Endothelial cell of umbilical vein (primary cell): ENCODE measurements around the gene SLC38A10.

Source experiments
- EZH2 ChIP-seq: IDR thresholded peaks from 2 replicates; pipeline ENCODE4 v1.6.1; 2012; ENCODE audit warnings: borderline replicate concordance, low read depth, mild to moderate bottlenecking, moderate library complexity, low read length, inconsistent platforms; ENCODE audit not compliant: severe bottlenecking
- FOS ChIP-seq: IDR thresholded peaks from 2 replicates; pipeline ENCODE4 v1.6.1; 2011; ENCODE audit warnings: mild to moderate bottlenecking, low read length, moderate library complexity, borderline replicate concordance; ENCODE audit not compliant: insufficient read depth
- GATA2 ChIP-seq: IDR thresholded peaks from 2 replicates; pipeline ENCODE4 v1.7.0; 2011; ENCODE audit warnings: low read depth, mild to moderate bottlenecking, moderate library complexity, mixed read lengths, low read length; ENCODE audit not compliant: insufficient read length, insufficient read depth
- JUN ChIP-seq: IDR thresholded peaks from 2 replicates; pipeline ENCODE4 v1.6.1; 2011; ENCODE audit warnings: borderline replicate concordance, low read depth; ENCODE audit not compliant: insufficient read length, insufficient read depth
- POLR2A ChIP-seq: IDR thresholded peaks from 2 replicates; pipeline ENCODE4 v1.6.1; 2012; ENCODE audit warnings: low read depth, mild to moderate bottlenecking, control low read depth, low read length
- POLR2AphosphoS5 ChIP-seq: IDR thresholded peaks from 2 replicates; pipeline ENCODE4 v1.6.1; 2012; ENCODE audit warnings: low read depth, mild to moderate bottlenecking, control low read depth, low read length, moderate library complexity; ENCODE audit not compliant: insufficient read depth
- TF ChIP-seq, protein P1 (sequence below), 2 donors: IDR thresholded peaks; 1 replicate in 1 of 2; 2 replicates in 1 of 2; pipeline ENCODE4 v1.5.1; 2011; ENCODE audit warnings: low read length in 2 of 2, mild to moderate bottlenecking in 2 of 2, moderate library complexity in 2 of 2, control low read depth in 1 of 2, inconsistent platforms in 1 of 2, low read depth in 1 of 2; ENCODE audit not compliant: insufficient read depth in 1 of 2; ENCODE audit errors: extremely low read depth in 1 of 2
- TF ChIP-seq, protein P2 (sequence below): IDR thresholded peaks from 2 replicates; pipeline ENCODE4 v1.6.1; 2011; ENCODE audit not compliant: insufficient read depth, insufficient read length

DNA sequence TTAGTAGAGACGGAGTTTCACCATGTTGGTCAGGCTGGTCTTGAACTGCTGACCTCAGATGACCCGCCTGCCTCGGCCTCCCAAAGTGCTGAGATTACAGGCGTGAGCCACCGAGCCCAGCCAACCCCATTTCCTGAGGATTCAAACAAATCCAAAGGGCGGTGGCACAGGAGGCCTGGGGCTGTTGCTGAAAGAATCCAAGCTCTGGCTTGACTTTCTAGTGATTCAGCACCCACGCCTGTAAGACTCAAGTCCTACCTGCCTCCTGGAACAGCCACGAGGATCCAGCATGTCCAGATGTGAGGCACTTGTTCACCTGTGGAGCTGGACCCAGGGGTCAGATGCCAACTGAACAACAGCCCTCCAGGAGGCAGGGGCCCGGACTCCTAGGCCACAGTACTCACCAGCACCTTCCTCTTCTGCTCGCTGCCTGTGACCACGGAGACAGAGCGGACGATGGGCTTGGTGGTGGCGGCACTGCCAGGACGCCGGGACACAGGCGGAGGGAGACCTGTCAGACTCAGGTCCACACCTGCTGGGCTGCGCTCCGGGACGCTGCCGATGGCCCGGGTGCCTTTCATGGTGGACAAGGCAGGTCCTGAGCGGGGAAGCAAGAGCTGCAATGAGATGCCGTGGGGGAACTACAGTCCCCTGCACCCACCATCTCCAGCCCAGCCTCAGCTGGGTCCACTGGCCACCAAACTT, 75.5 kb downstream of the SLC38A10 start:
- TF ChIP-seq, protein P1, sequence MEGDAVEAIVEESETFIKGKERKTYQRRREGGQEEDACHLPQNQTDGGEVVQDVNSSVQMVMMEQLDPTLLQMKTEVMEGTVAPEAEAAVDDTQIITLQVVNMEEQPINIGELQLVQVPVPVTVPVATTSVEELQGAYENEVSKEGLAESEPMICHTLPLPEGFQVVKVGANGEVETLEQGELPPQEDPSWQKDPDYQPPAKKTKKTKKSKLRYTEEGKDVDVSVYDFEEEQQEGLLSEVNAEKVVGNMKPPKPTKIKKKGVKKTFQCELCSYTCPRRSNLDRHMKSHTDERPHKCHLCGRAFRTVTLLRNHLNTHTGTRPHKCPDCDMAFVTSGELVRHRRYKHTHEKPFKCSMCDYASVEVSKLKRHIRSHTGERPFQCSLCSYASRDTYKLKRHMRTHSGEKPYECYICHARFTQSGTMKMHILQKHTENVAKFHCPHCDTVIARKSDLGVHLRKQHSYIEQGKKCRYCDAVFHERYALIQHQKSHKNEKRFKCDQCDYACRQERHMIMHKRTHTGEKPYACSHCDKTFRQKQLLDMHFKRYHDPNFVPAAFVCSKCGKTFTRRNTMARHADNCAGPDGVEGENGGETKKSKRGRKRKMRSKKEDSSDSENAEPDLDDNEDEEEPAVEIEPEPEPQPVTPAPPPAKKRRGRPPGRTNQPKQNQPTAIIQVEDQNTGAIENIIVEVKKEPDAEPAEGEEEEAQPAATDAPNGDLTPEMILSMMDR (IDR thresholded peaks at IDR 0.05; ENCODE audit: extremely low read depth in 1 of 2, insufficient read depth in 1 of 2, low read depth in 1 of 2, low read length in 2 of 2), result no peak
- TF ChIP-seq POLR2A (no peak), EZH2 (no peak), POLR2AphosphoS5 (no peak), GATA2 (no peak), JUN (no peak), FOS (no peak)
- TF ChIP-seq, protein P2, sequence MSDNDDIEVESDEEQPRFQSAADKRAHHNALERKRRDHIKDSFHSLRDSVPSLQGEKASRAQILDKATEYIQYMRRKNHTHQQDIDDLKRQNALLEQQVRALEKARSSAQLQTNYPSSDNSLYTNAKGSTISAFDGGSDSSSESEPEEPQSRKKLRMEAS, result no peak
